ENCODE measurements around the gene RCAN3. TPM values are rescaled to one million over a fixed set of nuclear protein-coding genes. Genes with fewer than 3 reads are reported as not detected.
A peak's percentile ranks its signal among the peaks of the same experiment; 100 is the strongest.

The RCAN3 gene
- total RNA-seq, 1 experiment from 2014 or later, result 25.6 TPM

- no peak overlapping the region for H3K4me3 ChIP-seq (ENCODE audit: low read length)
- H3K4me1 ChIP-seq (ENCODE audit: insufficient read depth, low read length), result peaks cover 4% of the 10 kb centered on the region; the same call in 1 of the 2 replicates
- no peaks in the 10 kb centered on the region for H3F3A ChIP-seq (ENCODE audit: low read length, unreplicated experiment)
- DNase-seq, result no peak
- CTCF ChIA-PET, result no interaction called here
- intact Hi-C loops (cut with micrococcal nuclease), result no loop called here
- H3K9ac ChIP-seq (ENCODE audit: low read length), result no peak overlapping the region
- H4K20me1 ChIP-seq (ENCODE audit: low read length), result no peaks in the 10 kb centered on the region
- H3K27ac ChIP-seq (ENCODE audit: low read length), result no peak overlapping the region
- POLR2A ChIA-PET (ENCODE audit: unreplicated experiment), result no interaction called here
- no peaks in the 10 kb centered on the region for H3K27me3 ChIP-seq (ENCODE audit: low read length)
- ATAC-seq, result no peak
- peaks cover 4% of the 10 kb centered on the region; the same call in 1 of the 2 replicates for H3K9me3 ChIP-seq (ENCODE audit: low read length)
- no peak overlapping the region for H3K4me2 ChIP-seq (ENCODE audit: low read length)
- BruUV-seq (replicated peaks), result no TSS peak
- H3K36me3 ChIP-seq (ENCODE audit: low read depth, low read length), result peaks cover 13% of the 10 kb centered on the region
- TF ChIP-seq EZH2phosphoT487 (IDR thresholded peaks at IDR 0.05; ENCODE audit: borderline replicate concordance, low read length) (no peak), CTCF (conservative IDR thresholded peaks at IDR 0.05; ENCODE audit: low read depth, low read length) (no peak), EZH2 (IDR thresholded peaks at IDR 0.05; ENCODE audit: low read length, unreplicated experiment) (no peak)
- H3K9me2 ChIP-seq (replicated peaks; ENCODE audit: low read length), result no peaks in the 10 kb centered on the region
- no peak overlapping the region for H2AFZ ChIP-seq (ENCODE audit: low read length)
- H3K79me2 ChIP-seq (ENCODE audit: low read length), result no peaks in the 10 kb centered on the region
Observed at GRCh38 chr1:24465638-24466037, 37.0 kb upstream of the RCAN3 start.

GRCh38 chr1:24468685-24469316 lies 33.8 kb upstream of the RCAN3 start:
- ChIA-PET CTCF (no interaction called here), POLR2A (ENCODE audit: unreplicated experiment) (no interaction called here)
- no peak overlapping the region for H3K4me3 ChIP-seq (ENCODE audit: low read length)
- H3K9ac ChIP-seq (ENCODE audit: low read length), result no peak overlapping the region
- H3K36me3 ChIP-seq (ENCODE audit: low read depth, low read length), result peaks cover 6% of the 10 kb centered on the region
- no peaks in the 10 kb centered on the region for H4K20me1 ChIP-seq (ENCODE audit: low read length)
- DNase-seq (no peak), ATAC-seq (no peak)
- H3K4me1 ChIP-seq (ENCODE audit: insufficient read depth, low read length), result no peaks in the 10 kb centered on the region
- H3K9me3 ChIP-seq (ENCODE audit: low read length), result no peaks in the 10 kb centered on the region
- no peak overlapping the region for H3K4me2 ChIP-seq (ENCODE audit: low read length)
- H3K27me3 ChIP-seq (ENCODE audit: low read length), result no peaks in the 10 kb centered on the region
- H3K27ac ChIP-seq (ENCODE audit: low read length), result no peak overlapping the region
- no peaks in the 10 kb centered on the region for H3K9me2 ChIP-seq (replicated peaks; ENCODE audit: low read length)
- intact Hi-C loops (cut with micrococcal nuclease), result no loop called here
- H3K79me2 ChIP-seq (ENCODE audit: low read length), result no peaks in the 10 kb centered on the region
- no TSS peak for BruUV-seq (replicated peaks)
- H3F3A ChIP-seq (ENCODE audit: low read length, unreplicated experiment), result no peaks in the 10 kb centered on the region
- TF ChIP-seq CTCF (conservative IDR thresholded peaks at IDR 0.05; ENCODE audit: low read depth, low read length), result no peak
- no peak for TF ChIP-seq EZH2phosphoT487 (IDR thresholded peaks at IDR 0.05; ENCODE audit: borderline replicate concordance, low read length)
- TF ChIP-seq EZH2 (IDR thresholded peaks at IDR 0.05; ENCODE audit: low read length, unreplicated experiment), result no peak
- H2AFZ ChIP-seq (ENCODE audit: low read length), result no peak overlapping the region

- Histone ChIP-seq H3K9me2 (replicated peaks; ENCODE audit: low read length) (no peaks in the 10 kb centered on the region), H3K36me3 (ENCODE audit: low read depth, low read length) (peaks cover 4% of the 10 kb centered on the region), H3F3A (ENCODE audit: low read length, unreplicated experiment) (no peaks in the 10 kb centered on the region), H2AFZ (ENCODE audit: low read length) (no peak overlapping the region), H4K20me1 (ENCODE audit: low read length) (no peaks in the 10 kb centered on the region), H3K4me2 (ENCODE audit: low read length) (no peak overlapping the region), H3K4me3 (ENCODE audit: low read length) (no peak overlapping the region), H3K79me2 (ENCODE audit: low read length) (no peaks in the 10 kb centered on the region), H3K27me3 (ENCODE audit: low read length) (no peaks in the 10 kb centered on the region), H3K4me1 (ENCODE audit: insufficient read depth, low read length) (no peaks in the 10 kb centered on the region), H3K27ac (ENCODE audit: low read length) (no peak overlapping the region), H3K9ac (ENCODE audit: low read length) (no peak overlapping the region), H3K9me3 (ENCODE audit: low read length) (no peaks in the 10 kb centered on the region)
- DNase-seq, result no peak
- CTCF ChIA-PET, result no interaction called here
- ATAC-seq, result no peak
- intact Hi-C loops (cut with micrococcal nuclease), result no loop called here
- no TSS peak for BruUV-seq (replicated peaks)
- POLR2A ChIA-PET (ENCODE audit: unreplicated experiment), result no interaction called here
- no peak for TF ChIP-seq EZH2phosphoT487 (IDR thresholded peaks at IDR 0.05; ENCODE audit: borderline replicate concordance, low read length)
- TF ChIP-seq EZH2 (IDR thresholded peaks at IDR 0.05; ENCODE audit: low read length, unreplicated experiment), result no peak
- TF ChIP-seq CTCF (conservative IDR thresholded peaks at IDR 0.05; ENCODE audit: low read depth, low read length), result peak; percentile 25; the same call in 1 of the 2 replicates
Observed at GRCh38 chr1:24470592-24470991, 32.0 kb upstream of the RCAN3 start.

All from PC-3 (cell line).